Left hindlimb (tissue), 1 donor: Measurements from ENCODE around the gene HYDIN.
"Not testable (repeated sequence)": the region's sequence is repeated elsewhere in the genome, so short reads cannot be mapped to it uniquely, and the experiment has no call there.

Source experiments
- DNase-seq: peaks from one replicate; pipeline ENCODE4 v3.0.0-alpha.2; 2018

The HYDIN gene

GRCh38 chr16:71083573-71083972 lies 146.9 kb downstream of the HYDIN start:
- DNase-seq, result not testable (repeated sequence)

GRCh38 chr16:71080777-71081176 lies 149.7 kb downstream of the HYDIN start:
- DNase-seq, result not testable (repeated sequence)

GRCh38 chr16:71080262-71080661 lies 150.3 kb downstream of the HYDIN start:
- DNase-seq, result not testable (repeated sequence)

GRCh38 chr16:71070651-71071050 lies 159.9 kb downstream of the HYDIN start:
- DNase-seq, result not testable (repeated sequence)

- DNase-seq, result not testable (repeated sequence)
Observed at GRCh38 chr16:71069842-71070241, 160.7 kb downstream of the HYDIN start.

GRCh38 chr16:71053897-71054609 lies 176.5 kb downstream of the HYDIN start:
- not testable (repeated sequence) for DNase-seq

- DNase-seq, result not testable (repeated sequence)
Observed at GRCh38 chr16:71050307-71050706, 180.2 kb downstream of the HYDIN start.

- DNase-seq, result not testable (repeated sequence)
Observed at GRCh38 chr16:71039368-71040111, 191.0 kb downstream of the HYDIN start.

- not testable (repeated sequence) for DNase-seq
Observed at GRCh38 chr16:71038421-71038820, 192.1 kb downstream of the HYDIN start.

GRCh38 chr16:71037987-71038386 lies 192.5 kb downstream of the HYDIN start:
- DNase-seq, result not testable (repeated sequence)

GRCh38 chr16:71028032-71028727 lies 202.3 kb downstream of the HYDIN start:
- not testable (repeated sequence) for DNase-seq

- not testable (repeated sequence) for DNase-seq
Observed at GRCh38 chr16:71027511-71027910, 203.0 kb downstream of the HYDIN start.

- not testable (repeated sequence) for DNase-seq
Observed at GRCh38 chr16:71023851-71024439, 206.6 kb downstream of the HYDIN start.

GRCh38 chr16:71021961-71022537 lies 208.5 kb downstream of the HYDIN start:
- not testable (repeated sequence) for DNase-seq

- not testable (repeated sequence) for DNase-seq
Observed at GRCh38 chr16:71019067-71019682, 211.3 kb downstream of the HYDIN start.

GRCh38 chr16:71015419-71015818 lies 215.1 kb downstream of the HYDIN start:
- DNase-seq, result not testable (repeated sequence)

GRCh38 chr16:71009440-71010223 lies 220.9 kb downstream of the HYDIN start:
- not testable (repeated sequence) for DNase-seq

GRCh38 chr16:71006516-71006915 lies 224.0 kb downstream of the HYDIN start:
- DNase-seq, result not testable (repeated sequence)

- not testable (repeated sequence) for DNase-seq
Observed at GRCh38 chr16:70999735-71000134, 230.8 kb downstream of the HYDIN start.

GRCh38 chr16:70995799-70996198 lies 234.7 kb downstream of the HYDIN start:
- DNase-seq, result not testable (repeated sequence)

GRCh38 chr16:70992511-70992910 lies 238.0 kb downstream of the HYDIN start:
- DNase-seq, result not testable (repeated sequence)
